Endometrium (tissue), 2 donors: Measurements from ENCODE around the gene NKTR.

Experiments
- FAIRE-seq: peaks from 2 replicates; lab custom pipeline; 2012; peaks lifted over from hg19 to GRCh38; lab: Jason Lieb, UNC
- donor health status: control.
- donor health status: control.

The NKTR gene

GRCh38 chr3:42696356-42697288 lies 96.1 kb downstream of the NKTR start:
- no peak for FAIRE-seq

- FAIRE-seq: no peak
Observed at GRCh38 chr3:42697289-42698051, 97.0 kb downstream of the NKTR start.
